GM21528 (cell line): ENCODE results near the gene NRK.
"Not testable (repeated sequence)": the region's sequence is repeated elsewhere in the genome, so short reads cannot be mapped to it uniquely, and the experiment has no call there.

Experiments used
- ATAC-seq: cut with Tn5 transposase; IDR thresholded peaks from one replicate; pipeline ENCODE4 v1.9.1; 2021; ENCODE audit warnings: mild to moderate bottlenecking, moderate library complexity; ENCODE audit not compliant: unreplicated experiment, low FRiP score

NRK gene

DNA sequence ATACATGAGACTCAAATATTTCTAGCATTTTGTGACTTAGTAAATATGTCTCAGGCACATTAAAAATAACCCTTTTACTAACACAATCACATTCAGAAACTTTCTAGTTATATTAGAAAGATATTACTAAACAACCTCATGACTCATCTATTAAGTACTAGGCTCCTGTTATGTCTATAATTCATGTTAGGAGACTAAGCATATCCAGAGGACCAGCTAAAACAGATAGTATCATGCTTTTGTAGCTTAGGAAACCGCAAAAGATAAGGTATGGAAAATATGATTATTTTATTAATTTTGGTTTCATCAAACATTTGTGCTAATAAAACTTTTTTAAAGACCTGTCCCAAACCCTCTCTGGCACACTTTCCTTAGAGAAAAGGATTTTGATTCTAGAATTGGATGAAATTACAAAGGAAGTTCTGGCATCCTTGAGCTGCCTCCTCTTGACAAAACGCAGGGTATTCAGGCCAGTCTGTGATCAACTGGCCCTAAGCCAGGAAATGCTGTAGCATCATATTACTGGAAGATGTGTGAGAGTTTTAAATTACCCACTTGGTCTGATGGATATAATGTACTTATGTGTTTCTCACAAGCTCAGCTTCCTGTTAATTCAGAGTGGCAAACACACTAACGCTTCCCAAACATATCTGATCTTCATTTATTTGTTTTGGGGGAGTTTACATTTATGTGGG is 60.4 kb downstream of the NRK start:
- ATAC-seq = no peak

DNA sequence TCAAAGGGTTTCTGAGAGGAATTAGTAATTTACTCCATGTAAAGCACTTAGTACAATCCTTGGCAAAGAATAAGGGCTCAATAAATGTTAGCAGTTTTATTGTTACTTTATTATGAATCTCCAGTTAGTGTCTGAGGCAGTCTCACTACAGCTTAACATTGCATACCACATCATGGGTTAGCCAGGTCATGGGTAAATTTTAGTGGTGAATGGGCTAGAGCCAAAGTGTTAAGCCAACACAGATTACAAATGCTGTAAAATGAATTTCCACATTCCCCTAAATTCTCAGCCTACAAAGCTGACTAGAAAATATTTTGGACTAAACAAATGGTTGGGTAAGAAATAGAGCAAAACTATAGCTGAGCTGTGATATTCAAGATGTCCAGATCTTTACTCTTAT is 72.4 kb downstream of the NRK start:
- ATAC-seq = no peak

DNA sequence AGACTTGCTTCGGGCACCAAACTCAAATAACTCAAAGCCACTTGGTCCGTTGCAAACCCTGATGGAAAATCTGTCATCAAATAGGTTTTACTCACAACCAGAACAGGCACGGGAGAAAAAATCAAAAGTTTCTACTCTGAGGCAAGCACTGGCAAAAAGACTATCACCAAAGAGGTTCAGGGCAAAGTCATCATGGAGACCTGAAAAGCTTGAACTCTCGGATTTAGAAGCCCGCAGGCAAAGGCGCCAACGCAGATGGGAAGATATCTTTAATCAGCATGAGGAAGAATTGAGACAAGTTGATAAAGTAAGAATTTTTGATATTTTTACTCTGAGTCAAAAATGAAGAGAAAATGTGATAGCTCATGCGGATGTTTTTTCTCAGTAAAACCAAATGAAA is 87.2 kb downstream of the NRK start:
- no peak for ATAC-seq

DNA sequence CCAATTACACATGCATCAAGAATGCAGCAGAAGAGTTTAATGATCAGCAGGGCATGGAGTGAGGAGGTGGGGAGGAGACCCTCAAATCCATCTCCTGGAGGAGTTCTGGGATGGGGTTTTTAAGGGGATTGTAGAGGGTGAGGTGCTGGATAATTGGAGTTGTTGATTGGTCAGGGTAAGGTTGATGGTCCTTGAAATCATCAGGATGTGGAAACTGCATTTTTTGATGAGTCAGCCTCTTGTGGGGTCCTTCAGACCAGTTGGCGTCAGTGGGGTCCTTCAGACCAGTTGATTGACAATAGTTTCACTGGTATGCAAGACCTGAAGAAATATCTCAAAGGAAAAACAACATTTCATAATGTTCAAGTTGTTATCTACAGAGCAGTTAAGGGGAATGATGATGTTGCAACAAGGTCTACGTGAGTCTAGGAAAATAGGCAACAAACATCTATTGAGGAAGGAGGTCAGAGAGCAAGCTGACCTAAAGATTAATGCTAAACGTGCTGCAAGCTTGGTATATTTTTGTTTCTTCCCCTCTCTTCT is 88.3 kb downstream of the NRK start:
- no peak for ATAC-seq

DNA sequence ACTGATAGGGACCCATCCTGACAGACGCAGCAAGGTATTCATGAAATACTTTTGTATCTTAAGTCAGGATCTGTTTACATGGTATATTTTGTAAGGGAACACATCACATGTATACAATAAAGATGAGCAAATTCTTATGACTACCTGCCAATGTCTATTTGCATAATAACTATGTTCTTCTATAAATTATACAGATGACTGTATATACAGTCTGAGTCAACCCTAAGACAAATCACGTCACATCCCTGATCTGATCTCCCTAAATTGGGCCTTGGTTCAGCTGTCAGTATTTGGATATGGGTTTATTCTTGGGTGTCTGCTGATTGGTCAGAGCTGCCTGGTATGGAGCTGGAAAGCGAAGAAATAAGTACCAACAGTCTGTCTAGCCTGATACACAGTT is 122.9 kb downstream of the NRK start:
- ATAC-seq = no peak

DNA sequence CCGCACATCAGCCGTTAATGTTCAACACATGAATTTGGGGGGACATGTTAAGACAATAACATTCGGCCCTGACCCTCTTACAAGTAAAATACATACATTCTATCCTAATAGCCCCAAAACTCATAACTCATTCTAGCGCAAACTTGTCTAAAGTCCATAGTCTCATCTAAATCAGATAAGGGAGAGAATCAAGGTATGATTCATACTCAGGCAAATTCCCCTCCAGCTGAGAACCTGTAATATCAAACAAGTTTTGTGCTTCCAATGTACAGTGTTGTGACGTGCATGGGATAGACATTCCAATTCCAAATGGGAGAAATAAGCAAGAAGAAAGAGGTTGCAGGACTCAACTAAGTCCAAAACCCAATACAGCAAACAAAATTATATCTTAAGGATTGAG is 147.1 kb downstream of the NRK start:
- no peak for ATAC-seq

DNA sequence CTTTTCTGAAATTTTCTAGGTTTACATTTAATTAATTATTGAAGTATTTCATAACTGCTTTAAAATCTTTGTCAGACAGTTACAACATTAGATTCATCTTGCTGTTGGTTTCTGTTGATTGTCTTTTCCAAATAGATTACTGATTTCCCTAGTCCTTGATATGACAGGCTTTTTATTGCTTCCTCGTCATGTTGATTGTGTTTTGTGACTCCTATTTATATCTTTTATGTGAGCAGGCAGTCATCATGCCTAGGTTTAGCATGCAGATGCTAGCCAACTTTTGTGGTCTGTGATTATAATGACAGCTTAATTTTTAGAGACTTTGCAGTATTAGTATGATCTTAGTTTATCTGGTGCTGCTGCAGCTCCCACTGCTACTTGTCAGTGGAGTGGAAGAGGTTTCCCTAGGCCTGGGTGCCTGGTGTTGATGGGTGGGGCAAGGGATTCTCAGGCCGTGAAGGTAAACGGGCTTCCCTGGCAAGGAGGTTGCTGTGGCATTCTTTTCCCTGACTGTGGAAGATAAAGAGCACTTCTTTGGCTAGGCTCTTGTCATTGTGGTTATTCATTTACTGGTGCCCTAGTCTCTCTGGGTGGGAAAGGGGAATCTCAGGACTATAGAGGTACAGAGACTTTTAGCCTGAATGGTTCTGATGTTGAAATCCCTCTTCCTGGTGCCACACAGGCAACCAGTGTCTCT is 150.5 kb downstream of the NRK start:
- ATAC-seq = no peak

DNA sequence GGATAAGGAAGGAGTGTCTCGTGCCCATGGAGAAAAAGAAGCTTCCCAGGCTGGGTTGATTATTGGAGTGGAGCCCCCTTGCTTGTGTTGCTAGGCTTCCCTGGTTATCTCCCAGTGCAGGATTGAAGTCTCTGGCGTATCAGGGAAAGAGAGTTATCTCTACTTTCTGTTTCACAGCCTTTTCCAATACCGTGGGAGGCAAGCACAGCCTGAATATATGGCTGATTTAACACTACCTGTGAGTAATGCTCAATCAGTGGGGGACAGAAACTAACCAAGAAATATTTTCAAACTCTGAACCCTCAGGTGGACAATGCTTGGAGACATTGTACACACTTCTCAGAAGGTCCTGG is 151.0 kb downstream of the NRK start:
- no peak for ATAC-seq

DNA sequence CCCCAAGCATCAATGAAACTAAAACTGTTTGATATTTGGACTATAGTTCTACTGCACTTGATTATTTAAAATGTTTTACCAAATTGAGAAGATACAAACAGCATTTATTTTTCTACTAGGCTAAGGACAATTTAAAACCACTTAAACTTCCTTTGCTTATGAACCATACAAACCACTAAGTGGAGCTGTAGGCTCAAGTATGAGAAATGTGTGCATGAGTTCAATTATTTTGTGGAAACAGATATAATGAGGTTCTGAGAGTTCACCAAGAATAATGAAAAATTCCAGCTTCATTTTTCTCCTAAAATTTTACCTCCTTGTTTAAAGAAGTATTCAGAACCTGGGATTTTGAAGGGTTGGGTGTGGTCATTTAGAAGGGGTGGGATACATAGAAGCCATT is 153.0 kb downstream of the NRK start:
- no peak for ATAC-seq

DNA sequence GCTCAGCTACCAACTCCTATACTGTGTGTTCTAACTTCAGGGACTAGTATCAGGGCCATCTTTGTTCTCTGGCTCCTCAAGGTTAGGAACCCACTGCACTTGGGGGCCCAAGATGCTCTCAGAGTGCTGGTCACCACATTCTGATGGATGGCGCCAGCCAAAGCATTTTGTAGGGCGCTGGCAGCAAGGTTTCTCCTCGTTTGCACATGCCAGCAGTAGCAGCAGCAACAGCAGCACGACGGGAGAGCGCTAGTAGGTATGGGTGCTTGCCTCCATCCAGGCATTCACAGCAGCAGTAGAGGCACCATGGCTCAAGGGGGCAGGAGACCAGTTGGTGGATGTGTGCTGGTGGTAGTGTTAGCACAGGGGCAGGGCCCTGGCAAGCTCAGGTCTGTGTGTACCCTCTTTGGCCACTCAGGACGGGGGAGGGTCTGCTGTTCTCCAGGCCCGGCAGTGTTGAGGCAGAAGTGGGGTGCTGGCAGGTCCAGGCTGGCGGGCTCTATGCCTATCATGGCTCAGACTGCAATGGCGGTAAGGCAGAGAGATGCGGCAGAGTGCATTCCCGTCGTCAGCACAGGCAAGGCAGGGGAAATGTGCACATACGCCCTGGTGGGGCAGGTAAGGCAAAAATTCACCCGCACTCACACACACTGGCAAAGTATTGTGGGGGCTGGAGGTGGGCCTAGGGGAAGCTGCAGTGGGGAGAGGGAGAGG is 159.6 kb downstream of the NRK start:
- ATAC-seq = no peak

DNA sequence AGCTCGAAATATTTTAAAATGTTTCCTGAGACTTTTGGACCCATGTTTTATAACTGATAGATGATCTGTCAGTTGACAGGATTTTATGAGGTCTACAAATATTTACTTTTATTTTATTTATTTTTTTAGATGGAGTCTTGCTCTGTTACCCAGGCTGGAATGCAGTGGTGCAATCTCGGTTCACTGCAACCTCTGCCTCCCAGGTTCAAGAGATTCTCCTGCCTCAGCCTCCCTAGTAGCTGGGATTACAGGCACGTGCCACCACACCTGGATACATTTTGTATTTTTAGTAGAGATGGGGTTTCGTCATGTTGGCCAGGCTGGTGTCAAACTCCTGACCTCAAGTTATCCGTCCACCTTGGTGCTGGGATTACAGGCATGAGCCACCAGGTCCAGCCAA is 166.1 kb downstream of the NRK start:
- ATAC-seq = not testable (repeated sequence)

DNA sequence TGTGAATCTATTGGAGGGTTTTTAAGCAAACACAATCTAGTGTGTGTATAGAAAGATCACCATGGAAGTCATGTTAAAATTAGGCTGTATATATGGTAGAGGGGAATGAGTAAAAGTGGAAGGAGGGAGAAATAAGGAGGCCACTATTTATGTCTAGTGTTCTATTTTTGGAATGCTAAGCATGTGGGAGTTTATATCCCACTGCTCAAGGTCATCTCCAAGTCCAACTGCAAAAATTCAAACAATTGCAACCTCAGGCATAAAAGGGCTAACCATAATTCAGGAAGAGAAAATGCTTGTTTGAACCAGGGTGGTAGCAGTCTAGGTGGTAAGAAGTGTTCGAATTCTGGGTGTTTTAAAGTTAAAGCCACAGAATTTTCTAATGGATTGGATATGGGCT is 177.0 kb downstream of the NRK start:
- no peak for ATAC-seq

DNA sequence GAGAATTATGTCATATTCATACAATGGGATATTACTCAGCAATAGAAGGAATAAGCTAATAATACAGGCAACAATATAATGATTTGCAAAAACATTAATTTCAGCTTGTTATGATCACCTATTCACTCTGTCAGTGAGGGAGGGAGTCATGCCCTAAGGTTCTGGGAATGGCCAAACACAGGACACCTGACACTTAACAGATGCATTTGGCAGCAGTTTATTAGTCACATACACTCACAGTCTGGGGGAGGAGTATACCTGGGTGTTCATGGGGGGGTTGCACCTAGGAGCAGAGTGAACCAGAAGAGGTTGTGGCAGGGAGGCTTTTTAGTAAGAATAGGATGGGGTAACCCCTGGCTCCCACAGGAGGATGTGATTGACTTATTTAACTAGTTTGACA is 177.9 kb downstream of the NRK start:
- ATAC-seq = no peak

DNA sequence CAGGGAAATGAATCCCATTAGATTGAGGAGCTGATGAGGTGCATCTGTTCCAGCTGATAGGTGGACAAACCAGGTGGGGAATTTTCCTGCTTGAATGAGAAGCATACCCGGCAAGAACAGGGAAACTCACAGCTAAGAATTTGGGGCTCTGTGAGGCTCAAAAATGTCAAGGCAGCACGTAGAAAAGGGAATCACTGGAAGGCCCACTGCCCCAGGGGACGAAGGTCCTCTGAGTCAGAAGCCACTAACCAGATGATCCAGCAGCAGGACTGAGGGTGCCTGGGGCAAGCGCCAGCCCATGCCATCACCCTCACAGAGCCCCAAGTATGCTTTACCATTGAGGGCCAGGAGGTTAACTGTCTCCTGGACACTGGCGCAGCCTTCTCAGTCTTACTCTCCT is 178.3 kb downstream of the NRK start:
- ATAC-seq = not testable (repeated sequence)

DNA sequence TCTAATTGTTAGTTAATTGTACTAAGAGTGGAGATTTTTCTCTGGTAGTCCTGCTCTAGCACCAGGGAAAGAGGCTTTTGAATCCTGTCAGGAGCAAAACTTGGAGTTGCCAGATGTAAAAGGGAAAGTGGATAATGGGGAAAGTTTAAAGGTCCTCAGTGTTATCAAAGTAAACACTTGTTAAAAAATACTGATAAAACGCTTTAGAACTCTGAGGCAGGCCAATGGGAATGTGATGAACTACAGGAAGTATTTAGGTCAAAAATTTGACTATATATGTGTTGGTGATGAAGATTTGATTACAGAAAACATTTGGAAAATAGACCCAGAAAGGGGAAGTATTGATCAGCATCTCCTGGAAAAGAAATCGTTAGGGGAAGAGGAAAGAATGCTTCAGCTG is 183.3 kb downstream of the NRK start:
- no peak for ATAC-seq

DNA sequence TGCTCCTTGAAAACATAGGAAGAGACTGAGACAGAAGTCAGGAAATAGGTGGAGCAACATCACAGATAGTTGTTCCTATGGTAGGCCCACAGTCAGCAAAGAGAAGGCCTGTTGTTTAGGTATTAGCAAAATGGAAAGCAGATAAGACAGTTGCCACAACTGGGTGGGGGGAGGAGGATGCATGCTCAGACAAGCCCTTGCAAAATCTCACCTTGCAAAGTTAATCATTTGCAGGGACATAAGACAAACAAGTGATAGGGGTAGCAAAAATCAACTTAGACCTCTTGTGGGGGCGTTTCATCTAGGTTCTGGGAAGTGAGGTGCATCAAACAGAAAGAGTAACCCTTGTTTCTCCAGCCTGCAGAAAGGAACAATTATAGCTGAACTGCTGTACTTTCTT is 185.5 kb downstream of the NRK start:
- ATAC-seq = no peak
